ENCODE measurements around the gene RIN1.

The RIN1 gene

DNA sequence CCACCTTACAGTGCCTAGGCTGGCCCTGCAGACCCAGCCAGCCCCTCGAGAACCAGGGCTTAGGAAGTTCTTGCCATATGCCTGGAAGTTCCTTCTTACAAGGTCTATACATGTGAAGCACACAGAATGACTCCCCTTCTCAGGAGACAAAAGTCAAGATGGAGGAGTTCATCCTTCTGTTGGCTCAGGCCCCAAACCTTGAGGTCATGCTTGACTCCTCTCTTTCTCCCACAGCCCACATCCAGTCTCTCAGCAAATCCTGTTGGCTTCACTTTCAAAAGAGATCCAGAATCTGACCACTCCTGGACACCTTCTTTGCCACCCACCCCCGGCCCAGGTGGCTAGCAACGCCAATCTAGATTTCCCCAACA lies 17.6 kb downstream of the RIN1 start:
- H3K4me3 ChIP-seq (ENCODE audit: low read depth, low read length): no peak overlapping the region
- no peak for DNase-seq (ENCODE audit: low read depth)

DNA sequence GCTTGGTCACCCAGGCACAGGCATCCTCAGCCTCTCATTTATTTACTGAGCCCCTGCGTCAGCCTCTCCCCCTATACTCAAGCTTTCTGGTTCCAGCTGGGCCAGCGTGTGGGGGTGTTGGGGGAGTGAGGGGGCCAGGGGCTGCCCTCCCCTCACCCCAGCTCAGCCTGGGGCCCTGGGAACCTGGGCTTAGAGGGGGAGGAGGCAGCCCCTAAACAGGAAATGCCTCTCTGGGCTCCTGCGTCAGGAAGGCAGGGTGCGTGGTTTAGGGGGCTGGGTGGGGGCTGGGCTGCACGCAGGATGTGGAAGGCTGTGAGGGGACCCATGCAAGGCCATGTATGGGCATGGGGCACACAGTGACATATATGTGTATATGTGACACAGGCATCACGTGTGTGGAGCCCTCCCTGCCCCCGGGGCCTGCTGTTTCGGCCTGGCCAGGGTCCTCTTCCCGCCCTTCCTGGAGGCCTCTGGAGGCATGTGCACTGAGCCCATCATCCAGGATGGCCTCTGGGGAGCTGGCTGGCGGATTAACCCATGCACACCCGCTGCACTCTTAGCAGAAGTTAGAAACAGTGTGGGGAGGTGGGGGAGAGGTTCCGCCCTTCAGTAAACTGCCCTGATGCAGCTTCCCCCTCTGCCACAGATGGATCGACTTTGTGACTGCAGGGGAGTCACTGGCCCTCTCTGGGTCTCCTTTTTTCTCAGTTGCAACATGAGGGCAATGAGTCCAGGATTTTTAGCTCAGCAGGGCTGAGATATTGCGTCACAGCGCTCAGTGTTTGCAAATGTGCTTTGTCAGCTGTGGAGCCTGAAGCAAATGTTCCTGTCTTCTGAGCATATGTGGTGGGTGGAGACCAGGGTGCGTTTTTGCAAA lies 18.3 kb downstream of the RIN1 start:
- no peak for DNase-seq (ENCODE audit: low read depth)
- TF ChIP-seq, protein P1, sequence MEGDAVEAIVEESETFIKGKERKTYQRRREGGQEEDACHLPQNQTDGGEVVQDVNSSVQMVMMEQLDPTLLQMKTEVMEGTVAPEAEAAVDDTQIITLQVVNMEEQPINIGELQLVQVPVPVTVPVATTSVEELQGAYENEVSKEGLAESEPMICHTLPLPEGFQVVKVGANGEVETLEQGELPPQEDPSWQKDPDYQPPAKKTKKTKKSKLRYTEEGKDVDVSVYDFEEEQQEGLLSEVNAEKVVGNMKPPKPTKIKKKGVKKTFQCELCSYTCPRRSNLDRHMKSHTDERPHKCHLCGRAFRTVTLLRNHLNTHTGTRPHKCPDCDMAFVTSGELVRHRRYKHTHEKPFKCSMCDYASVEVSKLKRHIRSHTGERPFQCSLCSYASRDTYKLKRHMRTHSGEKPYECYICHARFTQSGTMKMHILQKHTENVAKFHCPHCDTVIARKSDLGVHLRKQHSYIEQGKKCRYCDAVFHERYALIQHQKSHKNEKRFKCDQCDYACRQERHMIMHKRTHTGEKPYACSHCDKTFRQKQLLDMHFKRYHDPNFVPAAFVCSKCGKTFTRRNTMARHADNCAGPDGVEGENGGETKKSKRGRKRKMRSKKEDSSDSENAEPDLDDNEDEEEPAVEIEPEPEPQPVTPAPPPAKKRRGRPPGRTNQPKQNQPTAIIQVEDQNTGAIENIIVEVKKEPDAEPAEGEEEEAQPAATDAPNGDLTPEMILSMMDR (IDR thresholded peaks at IDR 0.05; ENCODE audit: low read depth, low read length, missing control alignments): no peak
- H3K4me3 ChIP-seq (ENCODE audit: low read depth, low read length): no peak overlapping the region

More for the DNA sequence above, 17.6 kb downstream of the RIN1 start:
- TF ChIP-seq, protein P1 (IDR thresholded peaks at IDR 0.05; ENCODE audit: low read depth, low read length, missing control alignments): no peak

DNA sequence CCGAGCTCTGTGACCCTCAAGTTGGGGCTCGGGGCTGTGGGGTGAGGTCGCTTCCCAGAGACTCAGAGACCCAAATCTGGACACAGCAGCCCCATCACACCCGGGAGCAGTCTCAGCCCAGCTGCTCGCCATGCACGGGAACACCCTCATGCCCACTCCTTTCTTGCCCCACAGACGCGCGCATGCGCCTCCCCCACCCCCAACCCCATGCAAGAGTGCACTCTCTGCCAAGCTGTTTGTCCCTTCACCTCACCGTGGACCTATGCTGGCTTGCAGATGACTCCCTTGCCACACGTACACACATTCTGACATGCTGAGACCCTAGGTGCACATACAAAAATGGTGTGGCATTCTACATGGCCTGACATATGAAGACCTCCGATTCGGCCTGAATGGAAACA lies 18.9 kb downstream of the RIN1 start:
- TF ChIP-seq, protein P1 (IDR thresholded peaks at IDR 0.05; ENCODE audit: low read depth, low read length, missing control alignments): no peak
- no peak for DNase-seq (ENCODE audit: low read depth)
- no peak overlapping the region for H3K4me3 ChIP-seq (ENCODE audit: low read depth, low read length)

DNA sequence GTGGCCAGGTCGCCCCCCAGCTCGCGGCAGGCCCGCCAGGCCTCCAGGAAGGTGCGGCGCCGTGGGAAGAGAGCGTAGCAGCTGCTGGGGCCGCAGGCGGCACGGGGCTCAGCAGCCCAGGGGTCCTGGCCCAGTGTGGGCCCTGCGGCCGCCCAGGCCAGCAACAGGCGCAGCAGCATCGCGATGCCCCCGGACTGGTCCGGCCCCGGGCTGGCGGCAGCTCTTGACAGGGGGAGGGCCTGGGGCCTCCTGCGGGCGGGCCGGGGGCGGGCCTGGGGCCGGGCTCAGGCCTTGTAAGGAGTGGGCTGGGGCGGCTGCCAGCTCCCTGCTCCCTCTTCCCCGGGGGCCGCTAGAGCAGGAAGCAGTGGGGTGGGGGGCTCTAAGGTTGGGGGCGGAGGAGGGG lies 19.4 kb downstream of the RIN1 start, which contains the start of gene CD248:
Gene CD248, minus strand, starts transcription at position 196 of the 403 bp plus-strand sequence. Its CDS starts 17 bp downstream, at position 179.
- TF ChIP-seq, protein P1 (IDR thresholded peaks at IDR 0.05; ENCODE audit: low read depth, low read length, missing control alignments): no peak
- H3K4me3 ChIP-seq (ENCODE audit: low read depth, low read length): no peak within 1 kb of the TSS
- no peak for DNase-seq (ENCODE audit: low read depth)

DNA sequence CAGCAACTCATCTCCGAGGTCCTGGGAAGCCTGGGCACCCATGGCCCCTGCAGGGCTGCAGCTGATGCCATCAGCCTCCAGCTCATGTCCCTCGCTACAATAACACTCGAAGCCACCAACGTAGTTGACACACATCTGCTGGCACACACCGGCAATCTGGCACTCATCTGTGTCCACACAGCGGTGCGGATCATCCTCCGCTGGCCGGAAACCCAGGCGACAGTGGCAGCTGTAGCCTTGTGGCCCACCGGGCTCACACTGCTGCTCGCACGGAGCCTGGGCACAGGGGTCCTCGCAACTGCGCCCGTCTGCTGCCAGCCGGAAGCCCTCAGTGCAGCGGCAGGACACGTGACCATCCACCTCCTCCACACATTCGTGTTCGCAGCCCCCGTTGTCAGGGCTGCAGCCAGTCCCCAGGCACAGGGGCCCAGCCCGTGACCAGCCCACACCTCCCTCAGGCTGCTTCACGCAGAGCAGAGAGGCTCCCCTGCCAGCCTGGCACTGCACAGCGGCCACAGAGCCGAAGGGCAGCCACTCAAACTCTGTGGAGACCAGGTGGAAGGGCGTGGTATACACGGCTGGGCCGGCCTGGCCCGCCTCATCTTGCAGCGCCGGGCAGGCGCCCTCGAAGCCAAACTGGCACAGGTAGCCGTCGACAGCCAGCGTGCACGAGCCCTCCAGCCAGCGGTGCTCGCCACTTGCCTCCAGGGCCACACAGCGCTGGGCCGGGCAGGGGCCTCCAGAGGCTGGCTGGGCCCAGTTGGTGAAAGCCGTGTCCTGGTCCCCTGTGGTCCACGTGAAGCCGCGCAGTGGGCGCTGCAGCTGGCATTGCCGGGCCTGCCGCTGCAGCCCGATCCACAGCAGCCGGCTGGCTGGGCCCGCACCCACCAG lies 20.1 kb downstream of the RIN1 start:
- H3K4me3 ChIP-seq (ENCODE audit: low read depth, low read length): no peak overlapping the region
- TF ChIP-seq, protein P1 (IDR thresholded peaks at IDR 0.05; ENCODE audit: low read depth, low read length, missing control alignments): no peak
- DNase-seq (ENCODE audit: low read depth): no peak

DNA sequence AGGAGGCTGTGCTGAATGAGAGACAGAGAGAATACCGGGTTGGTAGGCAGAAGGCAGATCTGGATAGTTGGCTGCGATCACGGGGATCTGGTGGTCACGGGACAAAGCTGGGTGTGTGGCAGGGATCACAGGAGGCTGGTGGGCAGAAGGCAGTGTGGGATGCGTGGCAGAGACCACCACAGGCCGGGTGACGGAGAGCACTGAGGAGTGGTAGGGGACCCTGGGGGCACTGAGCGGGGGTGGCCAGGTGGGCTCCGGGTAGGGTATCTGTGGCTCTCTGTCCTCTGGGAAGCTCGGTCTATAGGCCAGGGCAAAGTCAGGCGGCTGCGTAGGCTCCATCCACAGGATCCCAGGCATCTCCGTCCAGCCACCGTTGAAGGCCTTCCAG lies 20.7 kb downstream of the RIN1 start:
- TF ChIP-seq, protein P1 (IDR thresholded peaks at IDR 0.05; ENCODE audit: low read depth, low read length, missing control alignments): no peak
- H3K4me3 ChIP-seq (ENCODE audit: low read depth, low read length): no peak overlapping the region
- DNase-seq (ENCODE audit: low read depth): no peak

Measured in GM12864 (cell line).